ENCODE measurements around the gene SDC1.

Gene SDC1

GRCh38 chr2:20186078-20186854 lies 38.7 kb downstream of the SDC1 start:
- H3K4me3 ChIP-seq (ENCODE audit: low read length) = no peak overlapping the region
- TF ChIP-seq CTCF (conservative IDR thresholded peaks at IDR 0.05; ENCODE audit: low read depth, low read length) = no peak

GRCh38 chr2:20185176-20186022 lies 39.5 kb downstream of the SDC1 start:
- TF ChIP-seq CTCF (conservative IDR thresholded peaks at IDR 0.05; ENCODE audit: low read depth, low read length) = no peak
- no peak overlapping the region for H3K4me3 ChIP-seq (ENCODE audit: low read length)
- DNase-seq (ENCODE audit: low read depth) = peak; percentile 35

More at GRCh38 chr2:20186078-20186854, 38.7 kb downstream of the SDC1 start:
- DNase-seq (ENCODE audit: low read depth) = peak; percentile 67

DNA sequence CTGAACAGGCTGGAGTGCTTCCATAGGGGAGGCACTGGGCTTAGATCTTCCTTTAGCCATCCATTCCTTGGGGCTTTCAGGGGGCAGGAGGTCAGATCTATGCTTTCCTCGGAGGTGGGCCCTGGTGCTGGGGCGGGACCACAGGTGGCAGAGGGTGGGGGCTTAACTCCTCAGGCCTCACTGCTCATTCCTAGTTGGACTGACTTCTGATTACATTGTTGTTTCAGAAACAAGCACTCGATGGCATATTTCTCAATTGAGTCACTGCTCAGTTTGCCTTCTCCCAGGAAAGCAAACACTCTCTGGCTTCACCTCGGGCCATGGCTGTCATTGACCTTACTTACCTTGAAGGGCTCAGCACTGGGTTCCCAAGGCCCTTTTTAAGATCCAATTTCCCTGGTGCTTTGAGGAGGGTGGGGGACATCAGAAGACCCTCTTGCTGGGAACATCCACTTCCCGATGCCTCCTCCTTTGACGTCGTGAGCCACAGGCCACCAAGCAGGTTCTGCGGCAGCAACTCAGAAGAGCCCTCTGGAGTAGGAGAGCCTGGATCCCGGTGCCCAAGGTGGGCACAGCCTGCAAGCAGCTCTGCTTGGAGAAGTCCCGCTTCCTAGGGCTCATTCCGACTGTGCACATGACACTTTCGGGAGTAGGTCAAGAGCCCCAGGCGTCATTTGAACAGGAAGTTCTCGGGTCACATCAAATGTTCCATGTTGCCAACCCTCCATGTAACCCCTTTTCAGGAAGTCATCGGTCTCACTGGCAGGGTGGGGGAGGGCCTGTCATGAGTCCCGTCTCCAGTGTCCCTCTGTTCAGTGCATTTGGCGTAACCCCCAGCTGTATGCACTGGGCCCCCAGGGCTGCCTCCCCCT lies 40.6 kb downstream of the SDC1 start:
- no peak overlapping the region for H3K4me3 ChIP-seq (ENCODE audit: low read length)
- no peak for TF ChIP-seq CTCF (conservative IDR thresholded peaks at IDR 0.05; ENCODE audit: low read depth, low read length)
- DNase-seq (ENCODE audit: low read depth) = peak; percentile 69

DNA sequence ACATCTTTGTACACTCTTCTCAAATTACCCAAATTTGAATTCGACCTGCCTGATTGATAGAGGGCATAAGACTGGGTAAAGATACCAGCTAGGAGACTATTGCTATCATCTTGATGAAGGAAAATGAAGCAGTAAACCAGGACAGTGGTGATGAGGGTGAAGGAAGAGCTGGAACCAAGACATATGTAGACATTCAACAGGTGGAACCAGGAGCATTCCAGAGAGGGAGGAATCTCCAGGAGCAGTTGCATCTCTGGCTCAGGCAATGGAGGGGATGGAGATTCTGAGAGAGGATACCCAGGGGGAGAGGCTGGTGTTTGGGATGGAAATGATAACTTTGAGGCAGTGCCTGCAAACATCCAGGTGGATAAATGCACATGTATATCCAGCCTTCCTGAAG lies 41.6 kb downstream of the SDC1 start:
- H3K4me3 ChIP-seq (ENCODE audit: low read length) = no peak overlapping the region
- no peak for DNase-seq (ENCODE audit: low read depth)
- no peak for TF ChIP-seq CTCF (conservative IDR thresholded peaks at IDR 0.05; ENCODE audit: low read depth, low read length)

DNA sequence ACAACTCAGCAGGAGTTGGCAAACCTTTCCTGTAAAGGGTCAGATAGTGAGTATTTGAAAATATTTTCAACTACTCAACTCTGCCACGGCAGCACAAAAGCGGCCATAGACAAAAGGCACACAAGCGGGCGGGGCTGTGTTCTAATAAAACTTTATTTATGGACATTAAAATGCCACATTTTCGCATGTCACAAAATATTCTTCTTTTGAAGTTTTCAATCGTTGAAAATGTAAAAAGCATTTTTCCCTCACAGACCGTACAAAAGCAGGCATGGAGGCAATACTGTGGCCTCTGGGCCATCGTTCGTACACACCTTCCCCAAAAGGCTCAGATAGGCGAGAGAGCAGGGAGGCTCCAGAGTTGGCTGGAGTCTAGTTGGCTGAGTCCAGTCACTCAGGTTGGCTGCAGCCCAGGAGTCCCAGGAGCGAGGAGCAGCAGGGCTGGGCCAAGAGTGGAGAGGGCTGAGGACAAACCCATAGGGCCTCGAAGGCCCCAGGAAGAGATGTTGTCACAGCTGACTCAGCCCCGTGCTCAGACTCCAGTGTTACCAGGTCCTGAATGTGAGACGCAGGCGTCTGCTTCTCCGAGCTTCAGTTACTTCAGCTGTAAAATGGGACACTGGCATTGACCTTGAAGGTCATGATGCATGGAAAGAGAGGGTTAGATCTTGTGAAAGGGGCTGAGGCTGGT lies 42.5 kb downstream of the SDC1 start:
- no peak for DNase-seq (ENCODE audit: low read depth)
- TF ChIP-seq CTCF (conservative IDR thresholded peaks at IDR 0.05; ENCODE audit: low read depth, low read length) = no peak
- no peak overlapping the region for H3K4me3 ChIP-seq (ENCODE audit: low read length)

GRCh38 chr2:20181761-20182160 lies 43.2 kb downstream of the SDC1 start:
- no peak for DNase-seq (ENCODE audit: low read depth)
- H3K4me3 ChIP-seq (ENCODE audit: low read length) = no peak overlapping the region
- no peak for TF ChIP-seq CTCF (conservative IDR thresholded peaks at IDR 0.05; ENCODE audit: low read depth, low read length)

Data from retinal pigment epithelial cell (primary cell).